ENCODE measurements around the gene ALX4.

The ALX4 gene

DNA sequence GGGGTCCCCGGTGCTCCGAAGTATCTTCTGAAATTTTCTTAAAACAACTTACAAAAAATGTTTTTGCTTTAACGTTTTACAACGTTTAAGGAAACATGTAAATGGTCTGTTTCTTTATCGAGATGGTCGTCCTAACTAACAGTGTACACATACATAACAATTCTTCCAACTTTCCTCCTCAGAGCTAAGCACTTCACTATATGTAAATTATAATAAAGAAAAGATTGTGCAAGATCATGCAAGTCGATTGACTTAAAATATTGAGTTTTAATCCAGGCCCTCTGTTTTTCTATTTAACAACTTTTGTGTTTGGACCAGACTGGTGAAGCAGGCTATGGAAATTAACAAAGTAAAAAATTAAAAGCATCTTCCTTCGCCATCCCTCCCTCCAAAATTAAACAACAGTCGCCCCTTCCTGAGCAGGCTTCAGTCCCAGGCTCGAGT, 4.9 kb downstream of the ALX4 start:
- DNase-seq (ENCODE audit: low read depth, low spot score) = peak; percentile 36
- TF ChIP-seq, protein P1, sequence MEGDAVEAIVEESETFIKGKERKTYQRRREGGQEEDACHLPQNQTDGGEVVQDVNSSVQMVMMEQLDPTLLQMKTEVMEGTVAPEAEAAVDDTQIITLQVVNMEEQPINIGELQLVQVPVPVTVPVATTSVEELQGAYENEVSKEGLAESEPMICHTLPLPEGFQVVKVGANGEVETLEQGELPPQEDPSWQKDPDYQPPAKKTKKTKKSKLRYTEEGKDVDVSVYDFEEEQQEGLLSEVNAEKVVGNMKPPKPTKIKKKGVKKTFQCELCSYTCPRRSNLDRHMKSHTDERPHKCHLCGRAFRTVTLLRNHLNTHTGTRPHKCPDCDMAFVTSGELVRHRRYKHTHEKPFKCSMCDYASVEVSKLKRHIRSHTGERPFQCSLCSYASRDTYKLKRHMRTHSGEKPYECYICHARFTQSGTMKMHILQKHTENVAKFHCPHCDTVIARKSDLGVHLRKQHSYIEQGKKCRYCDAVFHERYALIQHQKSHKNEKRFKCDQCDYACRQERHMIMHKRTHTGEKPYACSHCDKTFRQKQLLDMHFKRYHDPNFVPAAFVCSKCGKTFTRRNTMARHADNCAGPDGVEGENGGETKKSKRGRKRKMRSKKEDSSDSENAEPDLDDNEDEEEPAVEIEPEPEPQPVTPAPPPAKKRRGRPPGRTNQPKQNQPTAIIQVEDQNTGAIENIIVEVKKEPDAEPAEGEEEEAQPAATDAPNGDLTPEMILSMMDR (IDR thresholded peaks at IDR 0.05; ENCODE audit: low read depth, low read length) = no peak
- in situ Hi-C loops (cut with HindIII; ENCODE audit: low sequenced_read_pairs) = no loop called here
- no peak overlapping the region for H3K4me3 ChIP-seq (ENCODE audit: low read depth, low read length)

DNA sequence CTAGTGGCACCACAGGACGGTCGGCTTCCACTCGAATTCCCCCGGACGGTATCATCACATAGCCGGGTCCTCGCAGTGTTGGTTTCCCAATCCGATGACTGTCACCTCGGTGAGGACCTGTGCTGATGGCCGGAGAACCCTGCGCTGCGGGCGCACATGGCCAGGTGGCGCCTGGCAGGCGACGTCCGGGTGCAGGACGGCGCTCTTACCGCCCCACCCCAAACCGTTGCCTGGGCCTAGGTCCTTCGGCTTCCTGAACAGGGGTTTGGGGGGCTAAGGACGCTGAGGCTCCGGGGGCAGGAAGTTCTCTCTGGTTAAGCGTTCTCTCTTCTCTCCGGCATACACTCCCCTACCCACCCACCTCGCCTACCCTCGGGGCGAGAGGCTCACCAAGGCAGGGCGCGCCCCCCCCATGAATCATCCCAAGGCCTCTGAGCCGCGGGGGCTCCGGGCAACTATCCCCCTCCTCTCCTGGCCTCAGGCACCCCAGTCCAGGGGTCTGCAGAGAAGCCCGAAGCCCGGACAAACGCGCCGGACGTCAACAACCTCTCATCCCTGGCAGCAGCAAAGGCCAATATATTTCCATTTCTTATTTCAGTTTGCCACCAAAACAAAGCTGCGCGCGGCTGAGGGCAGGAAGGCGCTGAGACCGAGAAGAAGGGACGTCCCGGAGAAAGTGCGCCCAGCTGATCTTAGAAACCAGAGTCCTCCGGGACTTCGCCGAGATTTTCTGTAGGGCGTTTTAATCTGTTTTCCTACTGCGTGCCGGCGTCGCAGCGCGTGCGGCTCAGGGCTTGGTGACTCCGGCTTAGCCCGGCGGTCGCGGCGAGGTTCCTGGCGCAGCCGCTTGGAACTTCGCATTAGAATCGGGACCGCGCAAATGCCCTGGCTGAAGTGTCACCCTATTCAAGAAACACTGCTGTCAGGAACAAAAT, 5.6 kb downstream of the ALX4 start:
- TF ChIP-seq, protein P1 (IDR thresholded peaks at IDR 0.05; ENCODE audit: low read depth, low read length) = no peak
- no peak for DNase-seq (ENCODE audit: low read depth, low spot score)
- in situ Hi-C loops (cut with HindIII; ENCODE audit: low sequenced_read_pairs) = no loop called here
- no peak overlapping the region for H3K4me3 ChIP-seq (ENCODE audit: low read depth, low read length)

DNA sequence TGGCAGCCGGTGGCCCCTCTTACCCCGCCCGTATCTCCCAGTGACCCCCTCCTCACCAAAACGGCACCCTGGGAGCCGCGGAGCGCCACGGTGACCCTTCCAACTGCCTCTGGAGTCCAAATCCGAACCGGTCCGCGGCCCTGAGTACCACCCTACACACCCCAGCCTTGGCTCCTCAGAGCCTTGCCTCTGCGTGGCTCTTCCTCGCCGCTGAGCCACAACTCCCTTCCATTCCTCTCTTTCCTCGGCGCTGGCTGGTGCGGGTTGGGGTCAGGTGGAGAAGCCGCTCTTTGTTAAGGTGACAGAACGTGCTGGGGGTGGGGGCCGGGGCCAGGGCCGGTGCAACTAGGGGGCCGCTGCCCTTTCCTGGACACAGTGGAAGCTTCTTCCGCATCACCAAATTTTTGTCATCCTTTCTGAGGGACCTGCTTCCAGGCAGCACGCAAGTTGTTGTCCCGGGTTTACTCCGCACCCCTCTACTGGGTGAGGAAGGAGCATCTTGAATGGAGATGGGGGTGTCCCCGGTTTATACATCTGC, 6.5 kb downstream of the ALX4 start:
- in situ Hi-C loops (cut with HindIII; ENCODE audit: low sequenced_read_pairs) = no loop called here
- DNase-seq (ENCODE audit: low read depth, low spot score) = no peak
- no peak overlapping the region for H3K4me3 ChIP-seq (ENCODE audit: low read depth, low read length)
- TF ChIP-seq, protein P1 (IDR thresholded peaks at IDR 0.05; ENCODE audit: low read depth, low read length) = no peak

DNA sequence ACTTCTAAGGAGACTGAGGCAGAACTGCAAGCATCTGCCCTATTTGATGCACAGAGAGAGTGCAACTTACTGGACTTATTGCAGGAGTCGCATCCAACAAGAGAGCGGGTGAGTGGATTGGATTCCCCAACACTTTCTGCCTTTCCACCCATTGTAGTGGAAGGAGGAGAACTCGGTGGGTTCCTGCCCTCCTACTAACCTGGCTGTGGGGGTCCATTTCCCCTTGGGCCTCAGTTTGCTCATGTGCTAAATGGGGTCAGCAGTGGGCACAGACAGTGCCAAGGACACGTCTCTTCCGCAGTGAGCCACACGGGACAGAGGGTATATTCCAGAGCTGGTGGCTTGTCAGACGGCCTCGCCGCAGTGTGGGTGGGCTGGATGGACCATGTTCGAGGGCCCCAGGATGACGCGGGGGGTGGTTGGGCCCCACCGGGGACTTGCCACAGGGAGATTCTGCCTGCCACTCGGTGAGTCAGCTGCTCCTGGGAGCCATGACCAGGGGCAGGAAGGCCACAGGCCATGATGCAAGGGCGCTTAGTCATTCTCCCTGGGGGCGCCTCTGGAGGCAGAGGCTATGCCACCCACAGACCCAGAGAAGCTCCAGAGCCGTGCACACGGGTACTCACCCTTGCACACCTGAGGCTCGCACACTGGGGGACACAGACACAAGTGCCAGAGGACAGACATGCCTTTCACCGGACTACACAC, 8.2 kb downstream of the ALX4 start:
- H3K4me3 ChIP-seq (ENCODE audit: low read depth, low read length) = no peak overlapping the region
- in situ Hi-C loops (cut with HindIII; ENCODE audit: low sequenced_read_pairs) = no loop called here
- TF ChIP-seq, protein P1 (IDR thresholded peaks at IDR 0.05; ENCODE audit: low read depth, low read length) = no peak
- DNase-seq (ENCODE audit: low read depth, low spot score) = no peak

DNA sequence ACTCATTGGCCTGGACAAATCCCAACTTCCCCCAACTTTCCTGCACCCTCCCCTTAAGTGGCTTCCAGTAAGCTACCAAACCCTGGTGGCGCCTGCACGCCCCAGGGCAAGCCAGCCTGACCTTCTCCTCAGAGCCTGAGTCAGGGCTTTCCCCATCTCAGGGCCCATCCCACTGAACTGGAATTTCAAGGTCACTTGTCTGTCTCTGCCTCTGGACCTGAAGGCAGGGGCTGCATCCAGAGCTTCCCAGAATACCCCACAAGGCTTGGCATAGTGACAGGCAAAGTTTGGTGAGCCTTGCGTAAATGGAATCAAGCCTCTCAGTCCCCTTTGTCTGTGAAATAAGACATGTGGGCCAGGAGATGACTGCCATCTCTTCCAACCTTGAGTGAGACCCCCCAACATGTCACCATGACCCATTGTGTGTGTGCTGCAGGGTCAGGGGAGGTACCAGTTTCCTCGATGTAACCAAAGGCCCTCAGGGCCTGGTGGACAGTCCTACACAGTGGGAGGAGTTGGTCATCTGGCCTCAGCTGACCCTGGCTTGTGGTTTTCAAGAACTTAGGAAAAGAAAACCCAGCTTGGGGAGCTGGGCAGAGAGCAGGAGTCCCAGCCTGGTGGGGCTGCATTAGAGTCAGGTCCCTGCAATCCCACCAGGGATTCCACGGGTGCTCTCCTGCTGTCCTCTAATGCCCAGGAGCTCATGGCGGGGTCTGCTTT, 8.9 kb downstream of the ALX4 start:
- TF ChIP-seq, protein P1 (IDR thresholded peaks at IDR 0.05; ENCODE audit: low read depth, low read length) = no peak
- H3K4me3 ChIP-seq (ENCODE audit: low read depth, low read length) = no peak overlapping the region
- in situ Hi-C loops (cut with HindIII; ENCODE audit: low sequenced_read_pairs) = no loop called here
- DNase-seq (ENCODE audit: low read depth, low spot score) = no peak

DNA sequence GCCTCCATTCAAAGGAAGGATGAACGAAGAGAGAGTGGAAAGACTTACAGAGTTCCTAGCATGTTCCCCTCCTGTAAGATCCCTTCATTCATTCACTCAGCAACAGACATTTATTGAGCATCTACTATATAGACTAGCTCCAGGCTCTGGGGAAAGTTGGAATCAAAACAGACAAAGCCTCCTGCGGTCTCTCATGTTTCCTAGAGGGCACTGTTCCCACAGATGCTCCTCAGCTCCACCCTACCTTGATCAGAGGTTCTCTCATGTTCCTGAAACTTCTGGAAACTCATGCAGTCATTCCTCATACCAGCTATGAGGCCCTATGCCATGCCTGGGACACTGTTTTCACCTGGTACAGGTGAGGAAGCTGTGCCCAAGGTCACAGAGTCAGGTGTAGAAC, 11.1 kb downstream of the ALX4 start:
- TF ChIP-seq, protein P1 (IDR thresholded peaks at IDR 0.05; ENCODE audit: low read depth, low read length) = no peak
- no peak for DNase-seq (ENCODE audit: low read depth, low spot score)
- in situ Hi-C loops (cut with HindIII; ENCODE audit: low sequenced_read_pairs) = no loop called here
- H3K4me3 ChIP-seq (ENCODE audit: low read depth, low read length) = no peak overlapping the region
